HG02610 (cell line): Measurements from ENCODE around the gene LPAR1.
"Not testable (repeated sequence)": the region's sequence is repeated elsewhere in the genome, so short reads cannot be mapped to it uniquely, and the experiment has no call there.

Experiments
- ATAC-seq: cut with Tn5 transposase; IDR thresholded peaks from one replicate; pipeline ENCODE4 v1.9.1; 2021; ENCODE audit warnings: mild to moderate bottlenecking, moderate library complexity; ENCODE audit not compliant: unreplicated experiment

Gene LPAR1

GRCh38 chr9:110828264-110828663, 210.0 kb downstream of the LPAR1 start:
- ATAC-seq, result no peak

DNA sequence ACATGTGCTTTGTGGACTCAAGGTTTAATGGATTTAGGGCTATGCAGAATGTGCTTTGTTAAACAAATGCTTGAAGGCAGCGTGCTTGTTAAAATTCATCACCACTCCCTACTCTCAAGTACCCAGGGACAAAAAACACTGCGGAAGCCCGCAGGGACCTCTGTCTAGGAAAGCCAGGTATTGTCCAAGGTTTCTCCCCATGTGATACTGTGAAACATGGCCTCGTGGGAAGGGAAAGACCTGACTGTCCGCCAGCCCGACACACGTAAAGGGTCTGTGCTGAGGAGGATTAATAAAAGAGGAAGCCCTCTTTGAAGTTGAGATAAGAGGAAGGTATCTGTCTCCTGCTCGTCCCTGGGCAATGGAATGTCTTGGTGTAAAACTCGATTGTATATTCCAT, 211.9 kb downstream of the LPAR1 start:
- ATAC-seq, result not testable (repeated sequence)

GRCh38 chr9:110825950-110826349, 212.3 kb downstream of the LPAR1 start:
- no peak for ATAC-seq

GRCh38 chr9:110825129-110825528, 213.1 kb downstream of the LPAR1 start:
- ATAC-seq, result not testable (repeated sequence)
